Measurements from ENCODE around the gene PAQR7. TPM values are rescaled to one million over a fixed set of nuclear protein-coding genes. Genes with fewer than 3 reads are reported as not detected.

The PAQR7 gene
- total RNA-seq, 2 experiments from 2014 or later: 1.1 to 1.5 TPM

GRCh38 chr1:25858906-25859789 is 16.4 kb downstream of the PAQR7 start, which contains the start of gene AUNIP:
TSS of gene AUNIP (minus strand) at chr1:25859457. CDS start at chr1:25859357, 100 bp downstream.
- DNase-seq (peak; percentile 78 to 97 (median 87)), ATAC-seq (ENCODE audit: poor library complexity) (peak; percentile 99)
- peak within 1 kb of the TSS; percentile 87 for H3K27ac Mint-ChIP-seq
- Histone ChIP-seq H3K4me3 (ENCODE audit: low read length) (peak within 1 kb of the TSS; percentile 72), H3K36me3 (ENCODE audit: insufficient read depth, low read length) (no peaks in the 10 kb centered on the region), H3K4me1 (ENCODE audit: insufficient read depth, low read length) (peaks cover 22% of the 10 kb centered on the region), H3K27ac (ENCODE audit: low read depth in 1 of 2, low read length in 2 of 2) (peak within 1 kb of the TSS; percentile 31 to 58), H3K27me3 (ENCODE audit: control insufficient read depth in 1 of 2, insufficient read depth in 2 of 2, low read length in 2 of 2) (no peaks in the 10 kb centered on the region), H3K9me3 (ENCODE audit: control insufficient read depth in 1 of 2, insufficient read depth in 1 of 2, low read length in 2 of 2) (no peaks in the 10 kb centered on the region)
- no peaks in the 10 kb centered on the region for H3K9me3 Mint-ChIP-seq
- intact Hi-C loops (cut with DNase I, micrococcal nuclease): loop anchor here in 1 of 2 experiments (2.0 to 10.0 kb wide), 4 partner anchors 33 to 1214 kb away; partner anchors contain the start of gene SRRM1
- H3K4me3 Mint-ChIP-seq: peak within 1 kb of the TSS; percentile 86
- no peak for TF ChIP-seq CTCF (IDR thresholded peaks at IDR 0.05)
- ChIA-PET CTCF (interaction anchor here (1.5 kb wide), 1 partner anchor 36 kb away, joined by 3 read pairs; no protein-coding TSS in a partner anchor), POLR2A (interaction anchor here (0.6 to 1.7 kb wide), 4 partner anchors 14 to 40 kb away, joined by 3 to 11 read pairs (median 6); partner anchors contain the start of genes MTFR1L and PAQR7)
- no peaks in the 10 kb centered on the region for H3K36me3 Mint-ChIP-seq (ENCODE audit: low read depth)
- H3K27me3 Mint-ChIP-seq: no peaks in the 10 kb centered on the region
- H3K4me1 Mint-ChIP-seq (ENCODE audit: low read depth): peaks cover 20% of the 10 kb centered on the region

DNA sequence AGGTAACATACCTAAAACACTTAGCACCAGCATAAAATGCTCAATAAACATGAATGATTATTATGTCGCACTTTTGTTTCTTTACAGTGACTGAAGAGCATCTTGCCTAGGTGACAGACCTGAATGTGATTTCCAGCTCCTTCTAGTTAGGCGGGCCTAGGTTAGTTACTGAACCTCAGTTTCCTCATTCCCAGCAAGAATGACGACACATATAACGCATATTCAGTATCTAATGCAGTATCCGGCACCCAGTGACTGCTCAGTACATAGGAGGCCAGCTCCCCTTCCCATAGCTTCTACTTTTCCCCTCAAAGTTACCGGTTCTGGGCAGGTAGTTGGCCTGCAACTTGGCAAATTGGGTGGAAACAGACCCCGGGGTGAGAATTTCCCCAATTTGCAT is 17.0 kb downstream of the PAQR7 start:
- Mint-ChIP-seq H3K27ac (peak overlapping the region; percentile 15), H3K4me3 (peak overlapping the region; percentile 86), H3K4me1 (ENCODE audit: low read depth) (peaks cover 20% of the 10 kb centered on the region), H3K9me3 (no peaks in the 10 kb centered on the region), H3K27me3 (no peaks in the 10 kb centered on the region), H3K36me3 (ENCODE audit: low read depth) (no peaks in the 10 kb centered on the region)
- intact Hi-C loops (cut with DNase I, micrococcal nuclease): loop anchor here in 1 of 2 experiments (2.0 to 10.0 kb wide), 4 partner anchors 34 to 1214 kb away; partner anchors contain the start of gene SRRM1
- CTCF ChIA-PET: no interaction called here
- POLR2A ChIA-PET: interaction anchor here (0.6 kb wide), 1 partner anchor 39 kb away, joined by 3 read pairs; the partner anchor contains the start of gene MTFR1L
- Histone ChIP-seq H3K9me3 (ENCODE audit: control insufficient read depth in 1 of 2, insufficient read depth in 1 of 2, low read length in 2 of 2) (no peaks in the 10 kb centered on the region), H3K36me3 (ENCODE audit: insufficient read depth, low read length) (no peaks in the 10 kb centered on the region), H3K4me1 (ENCODE audit: insufficient read depth, low read length) (peaks cover 22% of the 10 kb centered on the region), H3K4me3 (ENCODE audit: low read length) (peak overlapping the region; percentile 72), H3K27ac (ENCODE audit: low read depth in 1 of 2, low read length in 2 of 2) (no peak overlapping the region), H3K27me3 (ENCODE audit: control insufficient read depth in 1 of 2, insufficient read depth in 2 of 2, low read length in 2 of 2) (no peaks in the 10 kb centered on the region)
- no peak for ATAC-seq (ENCODE audit: poor library complexity)
- no peak for TF ChIP-seq CTCF (IDR thresholded peaks at IDR 0.05)
- no peak for DNase-seq

DNA sequence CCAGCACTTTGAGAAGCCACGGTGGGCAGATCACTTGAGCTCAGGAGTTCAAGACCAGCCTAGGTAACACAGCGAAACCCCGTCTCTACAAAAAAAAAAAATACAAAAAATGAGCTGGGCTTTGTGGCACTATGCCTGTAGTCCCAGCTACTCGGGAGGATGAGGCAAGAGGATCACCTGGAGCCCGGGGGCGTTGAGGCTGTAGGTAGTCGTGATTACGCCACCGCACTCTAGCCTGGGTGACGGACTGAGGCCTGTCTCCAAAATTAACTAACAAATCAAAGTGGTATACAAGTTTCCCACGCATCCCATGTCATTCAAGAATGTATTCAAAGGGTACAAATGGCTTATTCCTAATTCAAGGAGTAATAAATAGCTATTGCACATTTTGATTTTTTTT is 18.7 kb downstream of the PAQR7 start:
- Mint-ChIP-seq H3K9me3 (no peaks in the 10 kb centered on the region), H3K36me3 (ENCODE audit: low read depth) (no peaks in the 10 kb centered on the region), H3K27ac (no peak overlapping the region), H3K4me3 (no peak overlapping the region), H3K4me1 (ENCODE audit: low read depth) (peaks cover 20% of the 10 kb centered on the region), H3K27me3 (no peaks in the 10 kb centered on the region)
- Histone ChIP-seq H3K9me3 (ENCODE audit: control insufficient read depth in 1 of 2, insufficient read depth in 1 of 2, low read length in 2 of 2) (no peaks in the 10 kb centered on the region), H3K27me3 (ENCODE audit: control insufficient read depth in 1 of 2, insufficient read depth in 2 of 2, low read length in 2 of 2) (no peaks in the 10 kb centered on the region), H3K36me3 (ENCODE audit: insufficient read depth, low read length) (no peaks in the 10 kb centered on the region), H3K4me1 (ENCODE audit: insufficient read depth, low read length) (peaks cover 22% of the 10 kb centered on the region), H3K4me3 (ENCODE audit: low read length) (no peak overlapping the region), H3K27ac (ENCODE audit: low read depth in 1 of 2, low read length in 2 of 2) (no peak overlapping the region)
- DNase-seq: no peak
- no peak for TF ChIP-seq CTCF (IDR thresholded peaks at IDR 0.05)
- ChIA-PET POLR2A (interaction anchor here (0.6 to 1.3 kb wide), 3 partner anchors 18 to 190 kb away, joined by 3 to 4 read pairs (median 4); partner anchors contain the start of gene MTFR1L), CTCF (no interaction called here)
- no peak for ATAC-seq (ENCODE audit: poor library complexity)
- intact Hi-C loops (cut with DNase I, micrococcal nuclease): loop anchor here in 1 of 2 experiments (5.0 to 10.0 kb wide), 2 partner anchors 35 to 1212 kb away; partner anchors contain the start of gene SRRM1

Measured in CD4-positive, alpha-beta T cell (primary cell).